ENCODE measurements around the gene ACOXL. TPM values are rescaled to one million over a fixed set of nuclear protein-coding genes. Genes with fewer than 3 reads are reported as not detected.

The ACOXL gene
- total and polyA plus RNA-seq, 2 of the 8 experiments (the other 6 are each of a cell fraction or from before 2014, with no cell fraction given) = 11.4 to 20.6 TPM

- TF ChIP-seq CHD7 (IDR thresholded peaks at IDR 0.05; ENCODE audit: insufficient replicate concordance, low read length) (no peak), TCF12 (IDR thresholded peaks at IDR 0.05; ENCODE audit: low read depth, low read length) (no peak), HDAC2 (IDR thresholded peaks at IDR 0.05; ENCODE audit: borderline replicate concordance in 1 of 2, low read depth in 2 of 2, low read length in 2 of 2) (no peak), MAFK (IDR thresholded peaks at IDR 0.05; ENCODE audit: low read depth, low read length) (no peak), KDM1A (IDR thresholded peaks at IDR 0.05; ENCODE audit: borderline replicate concordance, low read length) (no peak), SUZ12 (IDR thresholded peaks at IDR 0.05; ENCODE audit: low read length) (no peak), TEAD4 (IDR thresholded peaks at IDR 0.05; ENCODE audit: low read depth, low read length) (no peak), ZNF274 (IDR thresholded peaks at IDR 0.05; ENCODE audit: borderline replicate concordance, extremely low read depth, low read length) (no peak), CEBPB (IDR thresholded peaks at IDR 0.05; ENCODE audit: low read depth, low read length) (no peak), SAP30 (IDR thresholded peaks at IDR 0.05; ENCODE audit: insufficient read depth, insufficient replicate concordance, low read length) (no peak), NRF1 (IDR thresholded peaks at IDR 0.05; ENCODE audit: low read depth, low read length) (no peak)
Observed at GRCh38 chr2:111072220-111072871, 340.0 kb downstream of the ACOXL start (continued).
